HFF-Myc (cell line): Measurements from ENCODE around the gene HOXD3.

Source experiments
- DNase-seq: peaks from one replicate; pipeline ENCODE4 v3.0.0-alpha.2; 2011; ENCODE audit warnings: low read depth; ENCODE audit errors: extremely low read depth
- H3K4me3 ChIP-seq: replicated peaks from 2 replicates; pipeline ENCODE4 v1.5.1; 2011; ENCODE audit warnings: low read depth, mild to moderate bottlenecking, control low read depth, low read length
- TF ChIP-seq, protein P1 (sequence below): IDR thresholded peaks from 2 replicates; pipeline ENCODE4 v1.5.1; 2012; ENCODE audit warnings: mild to moderate bottlenecking, low read depth, low read length, control low read depth; ENCODE audit errors: missing control alignments

HOXD3 gene

DNA sequence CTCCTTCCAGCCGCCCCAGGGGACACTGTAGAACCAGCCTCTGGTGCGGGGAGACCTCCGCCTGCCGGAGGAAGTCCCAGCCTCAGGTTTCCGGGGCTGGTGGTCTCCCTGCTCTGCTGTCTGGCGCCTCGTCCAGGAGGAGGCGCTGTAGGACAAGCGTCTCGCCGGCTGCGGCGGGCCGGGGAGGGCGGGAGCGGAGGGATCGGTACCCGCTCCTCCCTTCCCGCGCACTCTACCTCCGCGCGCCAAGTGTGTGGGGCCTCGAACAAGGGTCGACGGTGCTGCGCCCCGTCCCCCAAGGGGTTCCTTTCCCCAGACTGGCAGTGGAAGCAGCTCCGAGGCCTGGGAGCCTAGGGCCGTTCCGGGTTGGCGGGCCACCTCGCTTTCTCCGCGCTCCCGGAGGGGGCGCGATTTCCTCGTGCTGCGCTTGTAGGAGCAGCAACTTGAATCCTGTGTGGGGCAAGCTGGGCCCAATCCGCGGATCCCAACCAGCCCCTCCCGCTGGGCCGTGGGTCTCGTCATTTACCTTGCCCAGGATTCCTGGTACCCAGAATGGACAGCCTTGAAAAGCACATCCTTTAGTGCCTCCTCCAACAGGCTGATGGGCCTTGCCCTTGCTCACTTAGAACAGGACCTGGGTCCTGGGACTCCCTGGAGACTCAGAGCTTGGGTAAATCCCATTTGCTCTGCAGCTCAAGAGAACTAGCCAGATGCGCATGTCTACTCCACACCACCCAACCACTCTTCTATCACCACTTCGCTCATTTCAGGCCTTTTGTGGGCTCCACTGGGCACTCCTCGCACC, 16.4 kb upstream of the HOXD3 start:
- DNase-seq = no peak
- TF ChIP-seq, protein P1, sequence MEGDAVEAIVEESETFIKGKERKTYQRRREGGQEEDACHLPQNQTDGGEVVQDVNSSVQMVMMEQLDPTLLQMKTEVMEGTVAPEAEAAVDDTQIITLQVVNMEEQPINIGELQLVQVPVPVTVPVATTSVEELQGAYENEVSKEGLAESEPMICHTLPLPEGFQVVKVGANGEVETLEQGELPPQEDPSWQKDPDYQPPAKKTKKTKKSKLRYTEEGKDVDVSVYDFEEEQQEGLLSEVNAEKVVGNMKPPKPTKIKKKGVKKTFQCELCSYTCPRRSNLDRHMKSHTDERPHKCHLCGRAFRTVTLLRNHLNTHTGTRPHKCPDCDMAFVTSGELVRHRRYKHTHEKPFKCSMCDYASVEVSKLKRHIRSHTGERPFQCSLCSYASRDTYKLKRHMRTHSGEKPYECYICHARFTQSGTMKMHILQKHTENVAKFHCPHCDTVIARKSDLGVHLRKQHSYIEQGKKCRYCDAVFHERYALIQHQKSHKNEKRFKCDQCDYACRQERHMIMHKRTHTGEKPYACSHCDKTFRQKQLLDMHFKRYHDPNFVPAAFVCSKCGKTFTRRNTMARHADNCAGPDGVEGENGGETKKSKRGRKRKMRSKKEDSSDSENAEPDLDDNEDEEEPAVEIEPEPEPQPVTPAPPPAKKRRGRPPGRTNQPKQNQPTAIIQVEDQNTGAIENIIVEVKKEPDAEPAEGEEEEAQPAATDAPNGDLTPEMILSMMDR = peak; percentile 89

DNA sequence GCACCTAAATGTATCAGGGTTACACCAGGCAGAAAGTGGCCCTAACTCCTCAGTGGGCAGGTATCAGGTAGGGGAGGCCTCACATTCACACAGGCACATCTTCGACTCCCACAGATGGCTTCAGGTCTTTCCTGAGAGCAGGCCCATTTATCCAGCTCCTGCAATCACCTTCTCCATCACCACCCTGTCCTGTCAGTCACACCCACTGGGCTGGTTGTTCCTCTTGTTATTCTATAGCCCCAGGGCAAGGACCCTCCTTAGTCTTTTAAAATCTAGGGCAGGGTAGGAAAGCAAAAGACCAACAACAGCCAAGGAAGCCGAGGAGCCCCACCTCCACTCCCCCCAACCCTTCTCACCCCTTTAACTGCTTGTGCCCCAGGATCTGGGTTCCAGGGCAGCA, 14.8 kb upstream of the HOXD3 start:
- no peak overlapping the region for H3K4me3 ChIP-seq
- TF ChIP-seq, protein P1 = no peak
- DNase-seq = no peak

More for the DNA sequence above, 16.4 kb upstream of the HOXD3 start:
- peak overlapping the region; percentile 30 for H3K4me3 ChIP-seq

DNA sequence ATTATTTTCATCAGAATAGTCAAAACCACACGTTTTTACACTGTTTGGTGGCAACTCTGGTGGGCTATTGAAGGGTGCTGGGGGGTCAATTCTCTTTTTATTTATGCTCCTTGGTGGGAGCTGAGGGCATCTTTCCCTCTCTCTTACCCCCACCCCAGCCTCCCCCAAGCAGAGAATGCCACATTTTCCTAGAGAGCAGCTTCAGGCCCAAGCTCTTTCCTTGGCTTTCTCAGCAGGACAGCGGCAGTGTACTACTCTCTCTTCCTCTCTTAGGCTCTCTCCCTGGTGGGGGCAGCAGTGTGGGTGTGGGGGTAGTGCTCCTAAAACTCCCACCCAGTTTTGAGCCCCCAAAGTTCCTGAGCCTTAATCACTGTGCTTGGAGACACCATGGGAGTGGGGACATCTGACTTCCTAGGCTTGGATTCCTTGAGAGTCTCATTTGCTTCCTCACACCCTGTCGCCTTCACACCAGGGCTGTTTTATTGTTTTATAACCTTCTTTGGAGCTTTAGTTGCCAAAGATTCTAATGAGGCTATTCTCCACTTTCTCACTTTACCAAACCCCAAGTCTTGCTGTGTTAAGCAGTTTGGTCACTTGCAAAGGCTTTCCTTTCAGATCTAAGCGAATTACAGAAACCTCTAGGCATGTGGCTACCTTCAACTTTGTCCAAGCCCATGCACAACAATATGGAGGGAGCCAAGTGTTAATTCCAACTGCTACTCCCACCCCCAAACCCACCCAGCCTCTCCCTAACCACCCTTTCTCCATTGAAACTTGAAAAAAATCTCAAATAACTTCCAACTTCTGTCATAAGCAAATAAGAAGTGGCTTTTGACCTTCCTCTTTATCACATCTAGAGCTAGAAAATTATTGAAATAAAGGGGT, 11.8 kb upstream of the HOXD3 start:
- TF ChIP-seq, protein P1 = no peak
- no peak for DNase-seq
- no peak overlapping the region for H3K4me3 ChIP-seq

DNA sequence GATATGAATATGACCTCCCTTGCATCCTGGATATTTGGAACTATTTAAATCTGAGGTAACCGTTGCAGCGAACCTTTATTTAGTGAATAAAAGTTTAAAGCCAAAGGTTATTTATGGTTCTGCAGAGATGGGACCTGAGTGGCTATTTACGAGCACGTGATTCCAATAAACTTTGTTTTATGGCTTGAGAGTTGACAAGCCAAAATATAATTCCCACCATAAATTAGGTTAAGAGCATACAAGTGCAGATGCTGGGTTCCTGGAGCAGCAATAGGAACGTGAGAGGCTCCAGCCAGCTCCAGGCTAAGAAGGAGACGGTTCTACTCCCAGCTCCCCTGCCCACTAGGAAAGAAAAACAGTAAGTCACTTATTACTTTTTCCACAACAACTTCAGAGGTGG, 11.0 kb upstream of the HOXD3 start:
- H3K4me3 ChIP-seq = no peak overlapping the region
- TF ChIP-seq, protein P1 = no peak
- no peak for DNase-seq

DNA sequence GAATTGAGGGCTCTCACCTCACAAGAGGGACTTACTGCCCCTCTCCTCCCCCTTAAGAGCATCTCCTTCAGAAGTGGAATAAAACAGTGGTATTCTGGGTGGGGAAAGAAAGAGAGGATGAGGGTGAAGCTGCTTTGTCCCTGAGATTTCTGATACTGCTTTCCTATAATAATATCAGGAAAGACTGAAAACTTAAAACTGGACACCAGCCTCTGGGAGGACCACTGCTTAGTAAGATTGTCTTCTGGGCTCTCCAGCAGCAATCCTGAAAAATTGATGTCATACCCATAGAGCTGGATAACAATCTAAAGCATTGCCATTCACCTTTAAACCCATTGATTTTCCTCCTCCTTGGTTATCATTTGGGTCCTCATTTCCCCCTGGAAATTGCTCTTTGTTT, 10.5 kb upstream of the HOXD3 start:
- no peak overlapping the region for H3K4me3 ChIP-seq
- DNase-seq = no peak
- TF ChIP-seq, protein P1 = no peak

DNA sequence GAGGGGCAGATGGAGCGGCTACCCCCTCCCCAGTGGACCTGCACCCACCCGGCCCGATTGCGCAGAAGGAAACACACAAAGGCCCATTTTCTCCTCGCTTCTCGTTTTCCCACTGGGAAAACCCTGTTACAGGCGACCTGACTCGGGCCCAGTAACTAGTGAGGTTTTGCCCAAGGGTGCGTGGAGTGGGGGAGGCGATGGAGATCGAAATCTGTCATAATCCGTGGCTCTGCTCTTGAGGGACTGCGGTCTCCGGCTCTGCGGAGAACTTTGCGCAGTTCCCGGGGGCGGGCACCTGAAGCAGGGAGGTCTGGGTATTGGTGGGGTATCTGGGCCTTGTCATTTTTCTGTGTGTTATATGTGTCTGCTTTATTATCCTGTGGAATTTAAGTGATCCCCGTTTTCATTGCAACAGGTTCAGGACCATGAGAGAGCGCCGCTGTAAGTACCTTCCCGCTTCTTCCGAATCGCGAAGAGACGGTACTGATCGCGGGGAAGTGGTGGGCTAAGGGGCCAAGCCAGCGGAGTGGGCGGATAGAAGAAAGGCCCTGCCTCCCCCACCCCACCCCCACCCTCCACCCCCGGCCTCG, 9.8 kb upstream of the HOXD3 start:
- DNase-seq = no peak
- no peak overlapping the region for H3K4me3 ChIP-seq
- TF ChIP-seq, protein P1 = no peak
